ENCODE results near the gene PPIB.
A peak's percentile ranks its signal among the peaks of the same experiment; 100 is the strongest.

PPIB gene

DNA sequence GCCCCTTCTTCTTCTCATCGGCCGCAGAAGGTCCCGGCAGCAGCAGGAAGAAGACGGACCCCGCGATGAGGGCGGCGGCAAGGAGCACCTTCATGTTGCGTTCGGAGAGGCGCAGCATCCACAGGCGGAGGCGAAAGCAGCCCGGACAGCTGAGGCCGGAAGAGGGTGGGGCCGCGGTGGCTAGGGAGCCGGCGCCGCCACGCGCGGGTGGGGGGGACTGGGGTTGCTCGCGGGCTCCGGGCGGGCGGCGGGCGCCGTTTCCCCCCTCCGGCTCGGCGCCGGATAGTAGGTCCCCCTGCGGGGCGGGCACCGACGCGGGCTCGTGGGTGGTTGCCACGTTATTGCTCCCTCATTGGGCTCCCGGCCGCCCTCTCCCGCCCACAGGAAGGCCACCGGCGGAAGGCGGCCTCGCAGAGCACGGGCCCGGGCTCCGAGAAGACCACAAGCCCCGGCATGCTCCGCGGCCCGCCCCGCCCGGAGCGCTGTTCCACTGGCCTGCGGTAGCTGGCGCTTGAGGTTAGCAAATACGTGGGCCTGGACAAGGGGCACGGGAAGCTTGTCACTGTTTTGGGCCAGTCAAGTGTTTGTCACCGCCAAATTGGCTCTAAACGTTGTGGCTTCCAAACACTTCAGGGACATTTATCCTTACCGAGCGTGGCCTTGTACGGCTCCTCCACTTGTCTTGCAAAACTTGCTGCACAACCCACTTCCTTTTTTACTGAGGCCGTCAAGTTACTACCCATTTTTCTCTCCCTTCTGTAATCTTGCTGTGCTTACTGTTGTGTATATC, at the start of gene PPIB:
Gene PPIB (minus strand): TSS at position 154 of the 790 bp plus-strand sequence. CDS start 36 bp downstream, at position 118.
- DNase-seq = peak; percentile 86

DNA sequence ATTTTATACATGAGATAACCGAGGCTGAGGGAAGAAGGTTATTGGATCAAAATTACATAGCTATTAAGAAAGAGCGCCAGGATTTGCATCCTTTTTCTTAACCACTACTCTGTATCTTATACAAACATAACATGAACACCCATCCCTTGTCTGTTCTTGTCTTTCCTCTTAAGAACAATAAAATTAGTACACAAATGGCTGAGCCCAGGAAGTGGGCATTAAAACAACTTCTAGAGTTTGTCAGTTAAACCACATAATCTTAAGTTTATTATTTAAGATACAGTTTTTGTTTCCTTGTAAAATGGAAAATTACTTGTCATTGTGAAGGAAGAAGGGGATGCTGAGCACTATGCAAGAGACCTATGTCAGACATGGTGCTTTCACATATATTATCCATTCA, 48.9 kb upstream of the PPIB start:
- DNase-seq = no peak

DNA sequence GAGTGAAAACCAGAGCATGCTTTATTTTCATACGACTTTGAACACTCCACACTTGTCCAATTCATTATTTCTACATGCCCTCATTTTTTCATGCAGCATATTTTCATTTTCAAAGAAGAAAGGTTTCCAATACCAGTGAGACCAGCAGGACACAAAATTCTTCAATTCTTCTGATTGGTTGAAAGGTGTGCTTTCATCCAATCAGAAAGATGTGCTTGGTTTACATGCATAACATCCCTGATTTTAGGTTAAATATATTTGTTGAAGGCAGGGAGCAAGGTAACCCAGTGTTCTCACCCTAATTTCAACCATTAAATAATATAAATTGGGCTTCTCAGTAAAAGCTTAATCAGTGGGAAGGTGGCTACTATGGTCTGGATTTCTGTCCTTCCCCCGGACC, 47.5 kb upstream of the PPIB start:
- DNase-seq = no peak

DNA sequence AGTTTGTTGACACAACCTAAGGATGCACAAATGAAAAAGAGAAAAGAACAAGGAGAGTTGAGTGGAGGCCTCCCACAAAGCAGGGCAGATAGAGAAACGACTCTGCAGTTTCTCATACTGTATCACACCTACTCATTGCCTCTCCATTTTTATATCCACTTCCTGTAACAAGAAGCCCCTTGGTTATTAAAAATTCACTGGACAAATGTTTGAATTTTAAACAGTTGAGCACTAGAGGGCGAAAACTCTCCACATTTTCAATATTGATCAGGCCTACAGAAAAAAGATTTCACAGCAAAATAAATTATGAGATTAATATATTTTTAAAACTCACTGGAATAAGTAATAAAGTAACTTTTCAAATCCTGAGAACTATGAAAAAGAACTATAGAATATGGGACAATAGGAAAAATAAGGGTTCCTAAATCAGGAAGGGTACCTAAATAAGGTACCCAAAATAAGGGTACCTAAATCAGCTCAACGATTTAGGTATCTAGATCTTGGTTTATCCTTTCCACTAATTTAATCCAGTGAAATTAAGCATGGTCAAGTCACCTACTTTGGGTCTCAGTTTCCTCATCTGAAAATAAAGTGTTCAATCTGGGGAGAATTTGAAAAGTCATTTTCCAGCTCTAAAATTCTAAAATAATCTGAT, 47.0 kb upstream of the PPIB start:
- DNase-seq = peak; percentile 25

DNA sequence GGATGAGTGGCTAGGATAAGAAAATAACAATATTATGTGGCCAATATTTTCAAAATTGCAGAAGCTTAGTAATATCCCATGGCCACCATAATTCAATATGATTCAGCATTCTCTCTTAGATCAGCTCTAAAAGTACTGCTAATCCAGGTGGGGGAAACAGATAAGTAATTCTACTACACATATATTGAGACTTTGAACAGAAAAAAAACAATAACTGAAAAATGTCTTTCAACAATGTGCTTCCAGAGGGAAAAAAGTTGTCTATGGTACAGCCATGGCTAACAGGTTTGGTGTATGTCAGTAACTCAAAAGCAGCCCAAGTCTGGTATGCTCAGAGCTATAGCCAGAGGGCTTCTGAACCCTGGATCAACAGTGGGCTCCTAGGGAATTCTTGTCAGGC, 42.4 kb upstream of the PPIB start:
- DNase-seq = no peak

DNA sequence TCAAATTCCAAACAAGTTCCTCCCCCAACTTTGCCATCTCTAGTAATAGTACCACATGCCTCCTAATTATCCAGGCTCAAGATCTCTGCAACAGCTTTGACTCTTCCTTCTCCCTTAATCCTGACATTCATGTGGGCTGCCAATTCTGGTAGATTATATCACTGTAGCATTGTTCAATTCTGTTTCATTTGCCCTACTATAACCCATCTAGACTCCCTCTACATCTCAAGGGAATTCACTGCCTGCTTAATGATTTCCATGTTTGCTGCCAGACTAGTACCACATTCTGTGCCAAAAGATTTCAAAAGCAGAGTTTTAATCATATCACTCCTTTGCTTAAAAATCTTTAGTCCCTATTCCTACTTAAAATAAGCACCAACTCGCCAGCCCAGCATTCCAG, 34.6 kb upstream of the PPIB start:
- DNase-seq = no peak

DNA sequence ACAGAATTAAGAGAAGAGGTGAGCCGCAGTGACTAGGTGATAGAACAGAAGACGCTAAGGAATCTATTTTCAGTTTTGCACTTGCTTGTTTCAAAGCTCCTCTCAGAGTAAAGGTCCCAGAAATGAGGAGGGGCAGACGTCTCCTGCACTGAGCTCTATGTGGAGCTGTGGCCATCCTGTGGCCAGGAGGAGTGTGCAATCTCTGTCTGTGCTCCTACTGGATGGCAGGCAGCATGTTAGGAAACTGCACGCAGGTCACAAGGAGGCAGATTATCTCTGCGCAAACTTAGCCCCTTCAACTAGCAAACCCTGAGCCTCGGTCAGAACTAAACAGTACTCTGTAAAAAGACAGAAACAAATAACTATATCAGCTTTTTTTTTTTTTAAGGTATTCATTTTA, 31.1 kb upstream of the PPIB start:
- no peak for DNase-seq

DNA sequence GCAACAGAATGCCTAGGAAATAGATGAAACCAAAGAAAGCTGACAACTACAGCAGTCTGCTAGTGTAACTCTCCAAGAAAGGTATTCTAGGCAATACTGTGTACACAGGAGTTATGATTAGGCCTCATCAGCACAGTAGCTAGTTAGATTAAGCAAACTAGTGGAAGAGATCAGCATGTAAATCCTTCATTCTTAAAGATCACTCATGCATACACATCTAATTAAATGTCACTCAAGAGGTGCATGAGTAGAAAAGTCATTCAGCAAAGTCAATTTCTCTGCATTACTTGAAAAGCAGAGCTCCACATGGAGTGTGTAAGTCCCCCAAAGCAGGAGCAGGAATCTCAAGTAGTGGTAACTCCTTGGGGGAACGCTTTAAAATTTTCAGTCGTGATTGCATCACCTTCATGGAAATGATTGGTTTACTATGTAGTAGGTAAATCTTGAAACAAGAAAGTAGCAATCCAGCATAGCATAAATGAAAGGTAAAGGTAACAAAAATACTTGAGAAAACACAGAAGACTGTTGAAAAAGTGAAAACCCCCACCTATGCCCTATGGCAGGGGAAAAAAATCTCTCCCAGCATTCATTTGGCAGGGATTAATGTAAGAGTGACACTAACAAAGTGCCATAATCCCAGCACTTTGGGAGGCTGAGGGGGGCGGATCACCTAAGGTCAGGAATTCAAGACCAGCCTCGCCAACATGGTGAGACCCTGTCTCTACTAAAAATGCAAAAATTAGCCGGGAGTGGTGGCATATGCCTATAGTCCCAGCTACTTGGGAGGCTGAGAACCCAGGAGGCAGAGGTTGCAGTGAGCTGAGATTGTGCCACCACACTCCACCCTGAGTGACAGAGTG, 29.4 kb upstream of the PPIB start:
- peak; percentile 88 for DNase-seq

DNA sequence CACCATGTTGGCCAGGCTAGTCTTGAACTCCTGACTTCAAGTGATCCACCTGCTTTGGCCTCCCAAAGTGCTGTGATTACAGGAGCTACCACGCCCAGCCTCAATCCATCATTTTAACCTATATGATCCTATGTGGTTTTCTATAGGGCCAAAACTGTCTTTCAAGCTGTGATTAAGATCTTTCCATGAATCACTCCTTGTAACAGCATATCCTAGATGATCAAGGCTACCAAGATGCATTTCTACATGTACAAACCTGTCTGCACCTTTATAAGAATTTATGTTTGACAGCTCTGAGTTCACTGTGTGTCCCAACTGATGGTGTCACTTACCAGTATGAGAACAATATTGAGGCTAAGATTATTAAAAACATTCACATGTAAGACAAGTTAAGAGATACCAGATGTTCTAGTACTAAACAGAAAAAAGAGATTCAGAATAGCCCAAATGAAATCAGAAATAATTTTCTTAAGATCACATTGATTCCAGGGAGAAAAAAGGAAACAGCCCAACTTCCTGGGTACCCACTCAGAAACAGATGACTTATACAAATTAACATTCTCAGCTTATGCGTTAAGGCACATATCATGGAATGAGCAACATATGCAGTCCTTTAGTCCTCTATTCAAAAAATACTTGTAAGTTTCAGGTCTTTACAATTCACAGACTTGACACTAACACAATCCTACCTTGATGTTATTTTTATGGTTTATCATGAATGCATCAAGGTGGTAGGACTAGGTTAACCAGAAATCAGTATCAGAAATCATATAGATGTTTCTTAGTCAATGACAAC, 24.8 kb upstream of the PPIB start:
- no peak for DNase-seq

DNA sequence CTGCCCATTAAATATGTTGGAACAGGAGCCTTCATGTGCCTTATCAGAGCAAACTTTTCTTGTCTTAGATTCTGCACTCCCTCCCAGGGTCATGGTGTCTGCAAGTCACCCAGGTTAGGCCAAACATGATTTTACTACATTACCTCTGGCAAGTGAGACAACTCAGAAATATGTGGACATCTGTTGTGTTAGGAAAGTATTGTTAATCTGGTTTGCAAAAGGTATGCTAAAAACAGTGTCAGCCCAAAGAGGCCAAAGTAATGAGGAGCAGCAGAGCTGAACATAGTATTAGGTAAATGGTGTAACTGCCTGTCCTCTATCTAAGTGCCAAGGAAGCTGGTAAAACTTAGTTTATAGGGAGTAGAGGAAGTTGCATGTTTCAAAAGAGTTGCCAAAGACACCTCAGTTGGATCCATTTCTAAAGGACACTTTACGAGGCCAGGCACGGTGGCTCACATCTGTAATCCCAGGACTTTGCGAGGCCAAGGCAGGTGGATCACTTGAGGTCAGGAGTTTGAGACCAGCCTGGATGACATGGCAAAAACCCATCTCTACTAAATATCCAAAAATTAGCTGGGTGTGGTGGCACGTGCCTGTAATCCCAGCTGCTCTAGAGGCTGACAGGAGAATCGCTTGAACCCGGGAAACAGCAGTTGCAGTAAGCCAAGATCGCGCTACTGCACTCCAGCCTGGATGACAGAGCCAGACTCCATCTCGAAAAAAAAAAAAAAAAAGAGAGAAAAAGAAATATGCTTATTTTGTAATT, 22.5 kb upstream of the PPIB start:
- no peak for DNase-seq

DNA sequence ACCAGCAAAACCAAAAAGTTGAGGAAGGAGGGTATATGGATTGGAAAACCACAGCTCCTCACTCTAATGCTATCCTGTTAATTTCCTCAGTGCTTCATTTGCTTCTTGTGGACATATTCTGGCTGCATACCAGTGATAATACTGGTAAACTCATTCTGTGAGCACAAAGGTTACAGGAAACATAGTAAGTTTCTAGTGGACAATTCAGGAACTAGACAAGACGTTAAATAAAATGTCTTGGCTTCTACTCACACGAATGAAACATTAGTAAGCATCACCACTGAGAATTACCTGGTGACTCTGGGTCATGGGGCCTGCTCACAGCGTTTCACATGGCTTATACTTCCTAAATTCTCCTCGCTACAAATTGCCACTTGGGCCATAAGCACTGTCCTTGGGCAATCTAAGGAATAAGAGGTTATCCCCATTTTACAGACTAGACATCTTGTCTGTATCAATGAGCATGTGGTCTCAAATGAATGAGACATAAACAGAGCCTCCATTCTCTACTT, 20.1 kb upstream of the PPIB start:
- no peak for DNase-seq

DNA sequence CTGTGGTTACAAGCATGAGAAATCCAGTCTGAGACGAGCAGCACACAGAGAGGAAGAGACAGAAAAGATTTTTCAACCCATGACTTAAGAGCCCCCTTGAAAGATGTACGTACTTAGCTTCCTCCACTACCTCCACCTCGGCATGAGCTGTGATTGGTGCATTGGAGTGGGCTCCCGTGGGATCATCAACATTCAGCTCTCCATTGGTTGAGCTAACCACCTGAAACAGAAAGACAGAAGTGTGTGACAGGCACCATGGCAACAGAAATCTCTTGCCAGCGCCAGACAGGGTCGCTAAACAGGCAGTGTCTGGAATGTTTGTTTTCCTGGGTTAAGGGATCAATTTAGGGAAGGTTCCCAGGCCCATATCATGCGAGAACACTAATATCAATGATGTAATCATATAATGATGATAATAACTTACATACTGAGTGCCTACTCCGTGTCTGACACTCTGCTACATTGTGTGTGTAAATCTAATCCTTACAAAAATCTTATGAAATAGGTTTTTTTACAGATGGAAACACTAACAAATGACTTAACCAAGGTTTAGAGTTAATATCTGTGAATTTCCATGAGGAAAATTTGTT, 17.5 kb upstream of the PPIB start:
- DNase-seq = peak; percentile 18

DNA sequence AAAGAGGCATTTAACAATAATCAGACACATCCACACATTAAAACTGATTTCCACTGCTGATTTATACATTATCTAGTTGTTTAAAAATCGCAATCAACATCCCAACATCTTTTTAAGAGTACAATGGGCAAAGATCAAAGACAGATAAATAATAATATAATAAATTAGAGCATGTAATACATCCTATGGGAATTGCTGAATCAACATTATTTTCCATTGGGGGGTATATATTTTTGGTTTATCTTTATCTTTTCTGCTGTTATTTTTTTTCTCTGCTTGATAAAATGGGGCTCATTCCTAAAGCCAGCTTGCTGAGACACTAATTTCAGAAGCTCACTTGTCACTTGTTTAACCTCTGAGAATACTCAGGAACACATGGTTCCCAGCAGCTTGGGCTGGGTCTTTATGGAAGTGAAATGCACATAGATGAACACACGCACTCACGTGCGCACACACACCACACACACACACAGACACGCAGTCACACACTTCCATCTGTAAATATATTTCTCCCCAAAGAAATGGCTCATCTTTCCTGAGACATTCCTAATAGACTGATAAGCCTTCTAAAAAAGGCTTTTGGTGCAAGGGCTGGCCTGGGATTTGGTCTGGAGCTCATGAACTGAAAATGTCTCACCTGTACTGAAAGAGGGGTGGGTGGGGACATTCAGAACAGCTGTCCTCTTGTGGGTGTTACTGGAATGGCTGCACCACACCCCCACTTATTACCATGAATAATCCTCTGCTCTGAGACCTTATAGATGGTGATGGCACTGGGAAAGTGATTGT, 3.5 kb upstream of the PPIB start:
- no peak for DNase-seq

DNA sequence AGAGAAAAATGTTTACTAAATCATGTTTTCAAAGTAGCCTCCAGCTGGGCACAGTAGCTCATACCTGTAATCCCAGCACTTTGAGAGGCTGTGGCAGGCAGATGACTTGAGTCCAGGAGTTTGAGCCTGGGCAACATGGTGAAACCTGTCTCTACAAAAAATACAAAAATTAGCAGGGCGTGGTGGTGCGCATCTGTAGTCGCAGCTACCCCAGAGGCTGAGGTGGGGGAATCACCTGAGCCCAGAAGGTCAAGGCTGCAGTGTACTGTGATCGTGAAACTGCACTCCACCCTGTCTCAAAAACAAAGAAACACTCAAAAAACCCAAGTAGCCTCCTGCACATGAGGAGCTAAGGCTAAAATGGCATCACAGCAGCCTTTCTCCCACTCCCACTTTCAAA, 1.6 kb upstream of the PPIB start:
- DNase-seq = no peak

DNA sequence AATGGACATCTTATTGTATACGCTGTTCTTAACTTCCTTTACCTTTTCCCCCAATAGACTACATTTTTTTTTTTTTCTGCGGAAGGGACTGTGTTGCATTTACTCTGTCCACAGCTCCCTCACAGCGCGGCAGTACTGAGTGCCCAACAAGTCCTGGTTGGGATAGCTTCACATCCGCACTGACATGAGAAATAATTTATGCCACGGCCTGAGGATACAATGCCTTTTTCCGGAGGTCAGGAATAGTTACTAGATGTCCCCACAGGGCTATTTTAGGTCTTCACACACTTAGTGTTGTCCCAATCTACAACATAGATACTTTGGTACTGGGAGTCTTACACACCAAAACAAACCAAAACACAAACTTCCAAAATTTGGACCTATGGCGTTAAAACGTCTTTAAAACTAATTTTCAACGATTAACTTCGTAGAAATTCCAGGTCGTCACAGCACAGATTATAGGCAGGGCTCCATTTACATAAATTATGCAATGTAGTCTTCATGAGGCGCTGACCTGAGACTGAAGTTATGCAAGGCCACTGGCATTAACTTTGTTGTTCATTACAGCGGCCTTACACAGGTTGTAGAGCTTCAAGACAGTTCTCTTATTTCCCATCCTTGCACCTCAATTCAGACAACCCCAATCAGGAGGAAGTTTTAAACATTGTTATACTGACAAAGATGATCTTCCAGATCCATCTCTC, 989 bp upstream of the PPIB start:
- no peak for DNase-seq

DNA sequence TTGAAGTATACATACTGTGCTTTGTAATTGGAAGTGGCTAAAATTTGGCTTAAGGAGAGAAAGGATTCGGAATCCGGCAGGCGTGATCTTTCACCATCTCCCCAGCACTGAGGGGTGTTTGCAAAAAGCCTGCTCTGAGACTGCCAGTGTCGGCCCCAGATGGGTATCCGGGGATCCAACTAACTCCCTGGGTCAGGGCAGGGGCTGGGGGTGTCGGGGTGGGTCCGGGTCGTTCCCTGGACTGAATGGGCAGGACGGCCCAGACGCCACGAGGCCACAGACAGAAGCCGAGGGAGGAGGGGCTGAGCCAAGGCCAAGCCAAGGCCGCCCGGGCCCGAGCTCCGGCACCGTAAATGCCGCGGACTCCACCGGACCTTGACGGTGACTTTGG, 349 bp downstream of the PPIB start:
- no peak for DNase-seq

DNA sequence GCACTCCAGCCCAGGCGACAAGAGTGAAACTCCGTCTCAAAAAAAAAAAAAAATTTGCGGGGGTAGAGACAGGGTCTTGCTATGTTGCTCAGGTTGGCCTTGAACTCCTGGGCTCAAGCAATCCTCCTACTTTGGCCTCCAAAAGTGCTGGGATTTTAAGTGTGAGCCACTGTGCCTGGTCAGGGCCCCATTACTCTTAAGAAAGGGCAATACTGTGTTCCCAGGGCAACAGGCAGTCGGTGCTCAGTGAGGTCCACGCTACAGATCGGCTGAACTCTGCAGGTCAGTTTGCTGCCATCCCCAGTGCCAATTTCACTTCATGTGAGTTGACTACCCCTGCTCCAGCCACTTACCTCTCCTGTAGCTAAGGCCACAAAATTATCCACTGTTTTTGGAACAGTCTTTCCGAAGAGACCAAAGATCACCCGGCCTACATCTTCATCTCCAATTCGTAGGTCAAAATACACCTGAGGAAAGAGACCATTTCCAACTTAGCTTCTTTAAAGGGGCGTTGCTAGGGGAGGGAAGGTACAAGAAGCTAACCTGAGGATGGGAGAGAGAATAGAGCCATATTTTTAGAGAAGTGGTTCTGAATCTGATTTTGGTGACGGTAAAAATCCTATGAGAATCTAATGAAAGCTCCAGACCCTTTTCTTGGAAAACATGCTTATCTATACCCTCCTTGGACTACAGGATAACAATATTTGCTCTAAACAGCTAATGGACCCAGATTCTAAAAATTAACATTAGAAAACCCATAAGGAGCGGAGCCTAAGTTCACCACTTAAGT, 939 bp downstream of the PPIB start:
- DNase-seq = no peak

DNA sequence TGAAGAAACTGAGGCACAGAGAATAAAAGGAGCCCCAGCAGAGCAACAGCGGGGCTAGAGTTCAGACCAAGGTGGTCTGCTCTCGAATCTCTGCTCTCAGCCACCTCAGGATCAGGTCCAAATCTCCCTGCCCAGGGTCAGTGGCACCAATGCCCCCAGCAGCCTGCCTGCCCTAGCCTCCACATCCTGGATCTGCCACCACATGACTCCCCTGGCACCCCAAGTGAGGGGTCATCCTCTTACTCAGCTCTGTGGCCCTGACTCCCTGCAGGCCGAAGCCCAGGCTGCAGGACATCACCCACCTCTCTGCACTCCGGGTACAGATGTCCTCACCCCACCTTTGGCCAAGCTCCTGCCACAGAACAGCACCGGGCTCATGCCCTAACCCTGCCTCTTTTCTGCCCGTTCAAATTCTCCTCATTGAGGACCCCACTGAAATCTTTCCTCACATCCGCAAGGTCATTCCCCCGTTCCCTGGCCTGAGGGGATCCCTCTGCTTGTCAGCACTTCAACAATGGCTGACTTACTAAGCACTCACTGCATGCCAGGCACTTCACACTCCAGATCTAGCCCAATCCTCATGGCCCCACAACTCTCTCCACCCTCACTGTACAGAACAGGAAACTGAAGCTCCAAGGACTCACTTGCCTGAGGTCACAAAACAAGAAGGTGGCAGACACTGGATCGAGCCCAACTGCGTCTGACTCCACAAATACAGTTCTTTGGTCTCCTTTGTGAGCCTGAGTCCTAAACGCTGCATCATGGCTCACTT, 4.3 kb downstream of the PPIB start:
- DNase-seq = no peak

Measured in NCI-H524 treated with DMSO at 0.1 percent for 48 hours (cell line).